ENCODE measurements around the gene MMP24OS. TPM values are rescaled to one million over a fixed set of nuclear protein-coding genes. Genes with fewer than 3 reads are reported as not detected.

The MMP24OS gene
- total RNA-seq, 2 donors from 2014 or later = 32.2 to 38.8 TPM

DNA sequence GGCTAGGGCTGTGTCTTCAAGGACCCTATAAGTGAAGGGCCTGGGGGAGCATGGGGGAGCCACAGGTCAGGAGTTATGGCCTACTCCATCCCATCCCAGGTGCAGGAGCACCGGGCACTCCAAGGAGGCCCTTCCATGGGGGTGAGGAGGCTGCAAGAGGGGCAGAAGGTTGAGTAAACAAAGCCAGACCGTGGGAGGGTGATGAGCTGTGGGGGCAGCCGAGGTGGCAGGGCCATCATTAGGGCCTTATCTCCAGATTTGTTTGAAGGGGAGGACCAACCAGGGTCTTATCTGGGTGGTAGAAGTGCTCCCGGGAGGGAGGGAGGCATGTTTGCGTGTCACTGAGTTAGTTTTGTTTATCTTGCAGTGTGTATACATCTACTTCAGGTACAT lies 16.4 kb upstream of the MMP24OS start:
- TF ChIP-seq, protein P1, sequence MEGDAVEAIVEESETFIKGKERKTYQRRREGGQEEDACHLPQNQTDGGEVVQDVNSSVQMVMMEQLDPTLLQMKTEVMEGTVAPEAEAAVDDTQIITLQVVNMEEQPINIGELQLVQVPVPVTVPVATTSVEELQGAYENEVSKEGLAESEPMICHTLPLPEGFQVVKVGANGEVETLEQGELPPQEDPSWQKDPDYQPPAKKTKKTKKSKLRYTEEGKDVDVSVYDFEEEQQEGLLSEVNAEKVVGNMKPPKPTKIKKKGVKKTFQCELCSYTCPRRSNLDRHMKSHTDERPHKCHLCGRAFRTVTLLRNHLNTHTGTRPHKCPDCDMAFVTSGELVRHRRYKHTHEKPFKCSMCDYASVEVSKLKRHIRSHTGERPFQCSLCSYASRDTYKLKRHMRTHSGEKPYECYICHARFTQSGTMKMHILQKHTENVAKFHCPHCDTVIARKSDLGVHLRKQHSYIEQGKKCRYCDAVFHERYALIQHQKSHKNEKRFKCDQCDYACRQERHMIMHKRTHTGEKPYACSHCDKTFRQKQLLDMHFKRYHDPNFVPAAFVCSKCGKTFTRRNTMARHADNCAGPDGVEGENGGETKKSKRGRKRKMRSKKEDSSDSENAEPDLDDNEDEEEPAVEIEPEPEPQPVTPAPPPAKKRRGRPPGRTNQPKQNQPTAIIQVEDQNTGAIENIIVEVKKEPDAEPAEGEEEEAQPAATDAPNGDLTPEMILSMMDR (conservative IDR thresholded peaks at IDR 0.05) = no peak
- H3K27me3 ChIP-seq (ENCODE audit: control insufficient read depth, insufficient read depth, low read length, poor library complexity, severe bottlenecking) = no peaks in the 10 kb centered on the region
- no peaks in the 10 kb centered on the region for H3K4me1 ChIP-seq (ENCODE audit: control insufficient read depth, insufficient read depth, low read length)
- H3K4me3 Mint-ChIP-seq = no peak overlapping the region
- H3K27ac ChIP-seq (ENCODE audit: low read depth, low read length) = no peak overlapping the region
- DNase-seq = no peak
- no peaks in the 10 kb centered on the region for H3K36me3 Mint-ChIP-seq (ENCODE audit: low read depth)
- H3K27ac Mint-ChIP-seq = no peak overlapping the region
- no peaks in the 10 kb centered on the region for H3K9me3 Mint-ChIP-seq
- WGBS, 2 experiments (ENCODE audit: insufficient coverage in 1 of 2, insufficient read length in 1 of 2) = 59 to 72% methylated on average over 2 to 5 of the region's 5 CpGs
- peaks cover 10% of the 10 kb centered on the region for H3K4me1 Mint-ChIP-seq
- no peaks in the 10 kb centered on the region for H3K9me3 ChIP-seq (ENCODE audit: control insufficient read depth, low read length)
- H3K4me3 ChIP-seq (ENCODE audit: low read length) = no peak overlapping the region
- no peaks in the 10 kb centered on the region for H3K36me3 ChIP-seq (ENCODE audit: control insufficient read depth, insufficient read depth, low read length)
- no peak overlapping the region for H3K9ac ChIP-seq (ENCODE audit: extremely low read depth, low read length, poor library complexity, severe bottlenecking)
- peaks cover 20% of the 10 kb centered on the region for H3K27me3 Mint-ChIP-seq (ENCODE audit: insufficient read depth)

DNA sequence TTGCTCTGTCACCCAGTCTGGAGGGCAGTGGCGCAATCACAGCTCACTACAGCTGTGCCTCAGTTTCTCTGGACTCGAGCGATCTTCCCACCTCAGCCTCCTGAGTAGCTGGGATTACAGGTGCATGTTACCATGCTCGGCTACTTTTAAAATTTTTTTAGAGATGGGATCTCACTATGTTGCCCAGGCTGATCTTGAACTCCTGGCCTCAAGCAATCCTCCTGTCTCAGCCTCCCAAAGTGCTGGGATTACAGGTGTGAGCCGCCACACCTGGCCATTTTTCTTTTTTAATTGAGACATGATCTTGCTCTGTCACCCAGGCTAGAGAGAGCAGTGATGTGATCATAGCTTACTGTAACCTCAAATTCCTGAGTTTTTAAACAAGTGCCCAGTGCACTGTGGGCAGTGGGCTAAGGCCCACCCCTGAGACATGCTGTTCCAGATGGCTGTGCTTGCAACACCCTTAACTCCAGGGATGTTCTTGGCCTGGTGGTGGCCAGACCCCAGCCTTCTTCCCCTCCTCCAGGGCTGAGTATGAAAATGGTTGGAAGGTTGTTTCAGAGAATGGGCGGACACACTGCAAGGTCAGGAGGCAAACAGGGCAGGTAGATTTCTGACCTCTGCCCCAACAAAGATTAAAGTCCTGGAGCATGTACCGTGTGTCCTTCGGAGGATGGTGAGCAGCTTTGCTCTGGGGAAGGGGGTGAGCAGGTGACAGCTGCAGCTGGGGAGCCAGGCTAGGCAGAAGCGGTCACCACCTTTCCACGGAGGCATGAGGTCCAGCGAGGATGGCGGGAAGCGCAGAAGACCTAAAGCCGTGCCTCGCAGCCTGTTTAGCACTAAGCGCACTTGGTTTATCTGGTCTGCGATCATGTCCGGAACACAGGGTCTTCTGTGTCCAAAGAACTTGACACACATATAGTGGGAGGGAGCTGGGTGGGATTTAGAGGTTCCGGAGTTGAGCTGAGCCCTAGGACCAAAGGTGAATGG lies 15.7 kb upstream of the MMP24OS start:
- Mint-ChIP-seq H3K36me3 (ENCODE audit: low read depth) (no peaks in the 10 kb centered on the region), H3K27ac (no peak overlapping the region), H3K9me3 (no peaks in the 10 kb centered on the region), H3K4me1 (peaks cover 10% of the 10 kb centered on the region), H3K4me3 (no peak overlapping the region), H3K27me3 (ENCODE audit: insufficient read depth) (peaks cover 22% of the 10 kb centered on the region)
- WGBS, 2 experiments (ENCODE audit: insufficient coverage in 1 of 2, insufficient read length in 1 of 2) = 94% methylated on average over 17 to 19 of the region's 19 CpGs
- no peak for DNase-seq
- Histone ChIP-seq H3K9ac (ENCODE audit: extremely low read depth, low read length, poor library complexity, severe bottlenecking) (no peak overlapping the region), H3K4me1 (ENCODE audit: control insufficient read depth, insufficient read depth, low read length) (no peaks in the 10 kb centered on the region), H3K27ac (ENCODE audit: low read depth, low read length) (no peak overlapping the region), H3K36me3 (ENCODE audit: control insufficient read depth, insufficient read depth, low read length) (no peaks in the 10 kb centered on the region), H3K9me3 (ENCODE audit: control insufficient read depth, low read length) (no peaks in the 10 kb centered on the region), H3K4me3 (ENCODE audit: low read length) (no peak overlapping the region), H3K27me3 (ENCODE audit: control insufficient read depth, insufficient read depth, low read length, poor library complexity, severe bottlenecking) (no peaks in the 10 kb centered on the region)
- TF ChIP-seq, protein P1 (conservative IDR thresholded peaks at IDR 0.05) = no peak

DNA sequence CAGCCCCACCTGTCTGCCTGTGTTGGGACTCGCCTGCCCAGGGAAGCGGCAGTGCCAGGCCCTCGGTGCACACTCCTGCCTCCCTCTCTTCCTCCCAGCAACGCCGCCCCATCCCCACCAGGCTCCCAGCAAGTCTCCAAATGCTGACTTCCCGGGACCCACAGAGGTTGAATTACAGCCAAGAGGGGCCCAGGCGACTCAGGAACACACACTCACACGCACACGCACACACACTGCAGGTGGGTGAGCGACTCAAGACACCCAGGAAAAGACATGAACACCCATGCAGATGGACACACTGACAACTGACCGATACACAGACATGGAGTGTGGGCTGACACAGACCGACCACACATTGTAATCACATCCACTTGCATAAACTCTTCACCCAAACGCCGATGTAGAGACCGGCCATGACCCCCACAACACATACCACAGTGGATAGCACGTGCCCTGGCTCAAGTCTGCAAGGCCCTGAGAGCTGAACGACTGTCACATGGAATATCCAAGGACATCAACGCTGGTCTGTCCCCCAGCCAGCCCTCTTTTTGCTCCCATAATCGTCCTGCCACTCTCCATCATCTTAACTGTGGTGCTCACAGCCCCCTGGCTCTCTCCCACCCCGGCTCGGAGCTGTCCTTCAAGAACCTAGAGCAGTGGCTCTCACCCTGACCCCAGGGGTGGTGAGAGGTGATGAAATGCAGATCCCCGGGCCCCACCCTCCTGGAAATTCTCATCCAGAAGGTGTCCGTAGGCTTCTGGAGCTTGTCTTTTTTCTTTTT lies 14.8 kb upstream of the MMP24OS start:
- Mint-ChIP-seq H3K4me1 (peaks cover 10% of the 10 kb centered on the region), H3K4me3 (no peak overlapping the region), H3K27ac (no peak overlapping the region), H3K36me3 (ENCODE audit: low read depth) (no peaks in the 10 kb centered on the region), H3K9me3 (no peaks in the 10 kb centered on the region), H3K27me3 (ENCODE audit: insufficient read depth) (peaks cover 19% of the 10 kb centered on the region)
- Histone ChIP-seq H3K4me1 (ENCODE audit: control insufficient read depth, insufficient read depth, low read length) (no peaks in the 10 kb centered on the region), H3K27me3 (ENCODE audit: control insufficient read depth, insufficient read depth, low read length, poor library complexity, severe bottlenecking) (no peaks in the 10 kb centered on the region), H3K27ac (ENCODE audit: low read depth, low read length) (no peak overlapping the region), H3K36me3 (ENCODE audit: control insufficient read depth, insufficient read depth, low read length) (no peaks in the 10 kb centered on the region), H3K4me3 (ENCODE audit: low read length) (no peak overlapping the region), H3K9ac (ENCODE audit: extremely low read depth, low read length, poor library complexity, severe bottlenecking) (no peak overlapping the region), H3K9me3 (ENCODE audit: control insufficient read depth, low read length) (no peaks in the 10 kb centered on the region)
- no peak for DNase-seq
- TF ChIP-seq, protein P1 (conservative IDR thresholded peaks at IDR 0.05) = no peak
- 88 to 90% methylated on average over 14 to 23 of the region's 23 CpGs for WGBS, 2 experiments (ENCODE audit: insufficient coverage in 1 of 2, insufficient read length in 1 of 2)

All from endodermal cell (in vitro differentiated cells).